HG03060 (cell line): ENCODE measurements around the gene CCNQ.

Source experiments
- ATAC-seq: cut with Tn5 transposase; IDR thresholded peaks from one replicate; pipeline ENCODE4 v1.9.1; 2021; ENCODE audit warnings: low read depth, moderate number of reproducible peaks; ENCODE audit not compliant: unreplicated experiment

The CCNQ gene

GRCh38 chrX:153547195-153547594 lies 51.7 kb downstream of the CCNQ start:
- no peak for ATAC-seq

GRCh38 chrX:153546386-153546785 lies 52.6 kb downstream of the CCNQ start:
- no peak for ATAC-seq

- no peak for ATAC-seq
Measured at GRCh38 chrX:153544727-153545126, 54.2 kb downstream of the CCNQ start.

- ATAC-seq = no peak
Measured at GRCh38 chrX:153539979-153540358, 59.0 kb downstream of the CCNQ start.

- ATAC-seq = no peak
Measured at GRCh38 chrX:153539171-153539978, 59.6 kb downstream of the CCNQ start.

GRCh38 chrX:153538424-153538823 lies 60.5 kb downstream of the CCNQ start:
- ATAC-seq = no peak
